ENCODE measurements around the gene TRPC4AP.
"Not testable (repeated sequence)": the region's sequence is repeated elsewhere in the genome, so short reads cannot be mapped to it uniquely, and the experiment has no call there.

Gene TRPC4AP

DNA sequence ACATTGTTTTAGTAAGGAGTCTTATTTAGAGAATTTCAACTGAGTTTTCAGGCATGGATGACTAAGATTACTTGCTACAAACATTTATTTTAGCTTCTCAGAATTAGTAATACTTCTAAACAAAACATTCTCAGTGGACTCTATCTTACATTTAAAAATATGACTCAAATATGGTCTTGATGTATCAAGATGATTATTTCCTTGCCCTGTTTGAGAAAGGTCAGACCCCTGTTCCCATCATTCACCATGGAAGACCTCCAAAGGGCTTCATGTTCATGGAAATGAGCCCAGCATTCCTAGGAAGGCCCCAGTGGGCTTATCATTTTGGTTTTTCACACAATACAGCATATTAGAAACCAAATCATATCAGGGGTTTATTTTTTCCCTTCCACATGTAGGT, 24.6 kb upstream of the TRPC4AP start:
- H3K79me2 ChIP-seq (ENCODE audit: insufficient read depth, low read length): no peaks in the 10 kb centered on the region
- H4K20me1 ChIP-seq (ENCODE audit: low read depth, low read length): no peaks in the 10 kb centered on the region
- H3K4me2 ChIP-seq (ENCODE audit: low read depth, low read length, poor library complexity, severe bottlenecking): no peak overlapping the region
- H3K27me3 ChIP-seq (ENCODE audit: low read length): no peaks in the 10 kb centered on the region
- H3K27ac ChIP-seq (ENCODE audit: low read depth, low read length): no peak overlapping the region
- no peaks in the 10 kb centered on the region for H3K9me3 ChIP-seq (ENCODE audit: insufficient read depth, low read length)
- no peaks in the 10 kb centered on the region for H3K9me2 ChIP-seq (replicated peaks; ENCODE audit: insufficient read depth, low read length)
- H3K36me3 ChIP-seq (ENCODE audit: low read length): peaks cover 10% of the 10 kb centered on the region; the same call in 1 of the 2 replicates
- H2AFZ ChIP-seq (ENCODE audit: low read depth, low read length, severe bottlenecking): no peak overlapping the region
- H3K9ac ChIP-seq (ENCODE audit: low read length): no peak overlapping the region
- H3F3A ChIP-seq (ENCODE audit: insufficient read depth): no peaks in the 10 kb centered on the region
- TF ChIP-seq, protein P1, sequence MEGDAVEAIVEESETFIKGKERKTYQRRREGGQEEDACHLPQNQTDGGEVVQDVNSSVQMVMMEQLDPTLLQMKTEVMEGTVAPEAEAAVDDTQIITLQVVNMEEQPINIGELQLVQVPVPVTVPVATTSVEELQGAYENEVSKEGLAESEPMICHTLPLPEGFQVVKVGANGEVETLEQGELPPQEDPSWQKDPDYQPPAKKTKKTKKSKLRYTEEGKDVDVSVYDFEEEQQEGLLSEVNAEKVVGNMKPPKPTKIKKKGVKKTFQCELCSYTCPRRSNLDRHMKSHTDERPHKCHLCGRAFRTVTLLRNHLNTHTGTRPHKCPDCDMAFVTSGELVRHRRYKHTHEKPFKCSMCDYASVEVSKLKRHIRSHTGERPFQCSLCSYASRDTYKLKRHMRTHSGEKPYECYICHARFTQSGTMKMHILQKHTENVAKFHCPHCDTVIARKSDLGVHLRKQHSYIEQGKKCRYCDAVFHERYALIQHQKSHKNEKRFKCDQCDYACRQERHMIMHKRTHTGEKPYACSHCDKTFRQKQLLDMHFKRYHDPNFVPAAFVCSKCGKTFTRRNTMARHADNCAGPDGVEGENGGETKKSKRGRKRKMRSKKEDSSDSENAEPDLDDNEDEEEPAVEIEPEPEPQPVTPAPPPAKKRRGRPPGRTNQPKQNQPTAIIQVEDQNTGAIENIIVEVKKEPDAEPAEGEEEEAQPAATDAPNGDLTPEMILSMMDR (IDR thresholded peaks at IDR 0.05; ENCODE audit: insufficient read depth, low read length, poor library complexity, severe bottlenecking): no peak
- no peak for TF ChIP-seq EZH2phosphoT487 (conservative IDR thresholded peaks at IDR 0.05; ENCODE audit: low read length)
- no peak overlapping the region for H3K4me3 ChIP-seq (ENCODE audit: insufficient read depth, low read length, poor library complexity, severe bottlenecking)

GRCh38 chr20:35116258-35116657, 23.7 kb upstream of the TRPC4AP start:
- Histone ChIP-seq H2AFZ (ENCODE audit: low read depth, low read length, severe bottlenecking) (no peak overlapping the region), H3K27me3 (ENCODE audit: low read length) (no peaks in the 10 kb centered on the region), H3K9me3 (ENCODE audit: insufficient read depth, low read length) (no peaks in the 10 kb centered on the region), H3K36me3 (ENCODE audit: low read length) (peaks cover 10% of the 10 kb centered on the region; the same call in 1 of the 2 replicates), H3K79me2 (ENCODE audit: insufficient read depth, low read length) (no peaks in the 10 kb centered on the region), H3F3A (ENCODE audit: insufficient read depth) (no peaks in the 10 kb centered on the region), H3K27ac (ENCODE audit: low read depth, low read length) (no peak overlapping the region), H3K9ac (ENCODE audit: low read length) (no peak overlapping the region), H4K20me1 (ENCODE audit: low read depth, low read length) (no peaks in the 10 kb centered on the region), H3K4me2 (ENCODE audit: low read depth, low read length, poor library complexity, severe bottlenecking) (no peak overlapping the region), H3K4me3 (ENCODE audit: insufficient read depth, low read length, poor library complexity, severe bottlenecking) (no peak overlapping the region), H3K9me2 (replicated peaks; ENCODE audit: insufficient read depth, low read length) (no peaks in the 10 kb centered on the region)
- TF ChIP-seq, protein P1 (IDR thresholded peaks at IDR 0.05; ENCODE audit: insufficient read depth, low read length, poor library complexity, severe bottlenecking): no peak
- TF ChIP-seq EZH2phosphoT487 (conservative IDR thresholded peaks at IDR 0.05; ENCODE audit: low read length): no peak

- H3K9ac ChIP-seq (ENCODE audit: low read length): no peak overlapping the region
Observed at GRCh38 chr20:35115606-35116005, 23.0 kb upstream of the TRPC4AP start.

GRCh38 chr20:35112276-35112675, 19.7 kb upstream of the TRPC4AP start:
- not testable (repeated sequence) for H3K79me2 ChIP-seq (ENCODE audit: insufficient read depth, low read length); H3K4me2 ChIP-seq (ENCODE audit: low read depth, low read length, poor library complexity, severe bottlenecking); H3F3A ChIP-seq (ENCODE audit: insufficient read depth); H4K20me1 ChIP-seq (ENCODE audit: low read depth, low read length); H3K27me3 ChIP-seq (ENCODE audit: low read length); H3K9me2 ChIP-seq (replicated peaks; ENCODE audit: insufficient read depth, low read length); H3K4me3 ChIP-seq (ENCODE audit: insufficient read depth, low read length, poor library complexity, severe bottlenecking); H3K27ac ChIP-seq (ENCODE audit: low read depth, low read length); H3K36me3 ChIP-seq (ENCODE audit: low read length); H3K9me3 ChIP-seq (ENCODE audit: insufficient read depth, low read length); H2AFZ ChIP-seq (ENCODE audit: low read depth, low read length, severe bottlenecking); H3K9ac ChIP-seq (ENCODE audit: low read length)

More at GRCh38 chr20:35115606-35116005, 23.0 kb upstream of the TRPC4AP start:
- Histone ChIP-seq H3K36me3 (ENCODE audit: low read length) (peaks cover 10% of the 10 kb centered on the region; the same call in 1 of the 2 replicates), H4K20me1 (ENCODE audit: low read depth, low read length) (no peaks in the 10 kb centered on the region), H3K9me2 (replicated peaks; ENCODE audit: insufficient read depth, low read length) (no peaks in the 10 kb centered on the region), H2AFZ (ENCODE audit: low read depth, low read length, severe bottlenecking) (no peak overlapping the region), H3K79me2 (ENCODE audit: insufficient read depth, low read length) (no peaks in the 10 kb centered on the region), H3K4me2 (ENCODE audit: low read depth, low read length, poor library complexity, severe bottlenecking) (no peak overlapping the region), H3K9me3 (ENCODE audit: insufficient read depth, low read length) (no peaks in the 10 kb centered on the region), H3K27ac (ENCODE audit: low read depth, low read length) (no peak overlapping the region), H3F3A (ENCODE audit: insufficient read depth) (no peaks in the 10 kb centered on the region), H3K4me3 (ENCODE audit: insufficient read depth, low read length, poor library complexity, severe bottlenecking) (no peak overlapping the region), H3K27me3 (ENCODE audit: low read length) (no peaks in the 10 kb centered on the region)
- TF ChIP-seq EZH2phosphoT487 (conservative IDR thresholded peaks at IDR 0.05; ENCODE audit: low read length): no peak
- TF ChIP-seq, protein P1 (IDR thresholded peaks at IDR 0.05; ENCODE audit: insufficient read depth, low read length, poor library complexity, severe bottlenecking): no peak

All from SU-DHL-6 (cell line).